GM19328 (cell line): ENCODE results near the gene STARD5.

Source experiments
- ATAC-seq: cut with Tn5 transposase; IDR thresholded peaks from one replicate; pipeline ENCODE4 v1.9.1; 2021; ENCODE audit warnings: mild to moderate bottlenecking, moderate library complexity; ENCODE audit not compliant: unreplicated experiment

The STARD5 gene

GRCh38 chr15:81278306-81279029 lies 45.5 kb downstream of the STARD5 start:
- ATAC-seq, result no peak

GRCh38 chr15:81277851-81278250 lies 46.1 kb downstream of the STARD5 start:
- no peak for ATAC-seq

- ATAC-seq, result no peak
These were observed 47.0 kb downstream of the STARD5 start for GRCh38 chr15:81276967-81277366.

DNA sequence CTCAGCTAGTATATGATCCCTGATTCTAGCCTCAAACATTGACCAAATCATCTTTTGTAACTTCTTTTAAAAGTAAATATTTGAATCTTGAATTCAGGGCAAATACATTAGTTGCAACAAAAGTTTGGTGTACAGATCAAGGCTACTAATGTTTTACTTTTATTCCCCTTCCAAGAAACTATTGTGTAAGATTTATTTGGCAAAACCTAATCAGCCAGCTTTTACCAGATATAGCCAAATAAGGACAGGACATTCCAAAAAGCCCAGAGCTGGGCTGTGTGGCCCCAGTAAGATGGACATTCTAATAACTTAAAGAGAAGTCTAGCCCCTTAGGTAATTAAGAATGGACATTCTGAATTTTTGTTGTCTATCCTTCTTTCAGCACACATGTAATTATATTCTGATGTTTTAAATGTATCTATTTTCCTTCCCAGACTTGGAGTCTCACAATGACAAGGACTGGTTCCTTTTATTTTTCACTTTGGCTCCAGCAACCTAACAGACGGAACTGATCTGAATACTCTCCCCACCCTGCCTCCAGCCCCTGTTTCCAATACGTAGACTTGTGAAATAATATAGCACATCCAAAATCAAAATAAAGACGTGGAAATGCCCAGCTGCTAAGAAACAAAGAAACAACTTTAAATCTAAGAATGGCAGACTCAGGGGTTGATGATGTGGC lies 48.1 kb downstream of the STARD5 start:
- no peak for ATAC-seq

DNA sequence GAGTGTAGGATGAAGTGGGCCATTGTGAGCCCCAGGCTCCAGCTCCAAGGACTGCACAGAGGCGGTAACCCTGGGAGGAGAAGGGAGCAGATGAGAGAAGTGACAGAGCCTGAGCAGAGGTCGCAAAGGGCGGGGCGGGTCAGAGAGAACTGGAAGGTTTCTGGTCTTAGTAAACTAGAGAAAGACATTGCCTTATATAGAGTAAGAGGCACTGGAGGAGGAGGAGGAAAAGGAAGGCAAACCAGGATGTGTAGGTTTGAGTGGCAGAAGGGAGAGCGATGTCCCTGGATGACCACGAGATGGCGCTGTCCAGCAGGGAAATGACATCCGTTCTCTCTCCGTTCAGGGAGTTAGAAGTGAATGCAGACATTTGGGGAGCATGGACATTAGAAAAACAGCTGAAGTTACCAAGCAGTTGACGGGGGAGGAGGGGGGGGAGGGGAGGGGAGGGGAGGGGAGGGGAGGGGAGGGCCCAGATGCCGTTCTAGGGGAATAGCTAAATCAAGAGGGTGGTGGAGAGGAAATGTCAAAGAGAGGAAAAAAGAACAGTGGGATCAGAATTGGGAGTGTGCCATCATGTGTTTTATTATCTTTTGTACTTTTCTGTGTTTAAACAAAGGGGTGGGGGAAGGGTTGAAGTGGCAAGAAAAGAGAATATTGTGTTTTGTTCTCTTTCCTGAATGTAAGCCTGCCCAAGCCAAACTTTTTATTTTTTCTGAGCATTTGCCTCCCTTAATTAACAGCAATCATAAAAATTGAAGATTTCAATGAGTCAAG lies 48.8 kb downstream of the STARD5 start:
- peak; percentile 79 for ATAC-seq

DNA sequence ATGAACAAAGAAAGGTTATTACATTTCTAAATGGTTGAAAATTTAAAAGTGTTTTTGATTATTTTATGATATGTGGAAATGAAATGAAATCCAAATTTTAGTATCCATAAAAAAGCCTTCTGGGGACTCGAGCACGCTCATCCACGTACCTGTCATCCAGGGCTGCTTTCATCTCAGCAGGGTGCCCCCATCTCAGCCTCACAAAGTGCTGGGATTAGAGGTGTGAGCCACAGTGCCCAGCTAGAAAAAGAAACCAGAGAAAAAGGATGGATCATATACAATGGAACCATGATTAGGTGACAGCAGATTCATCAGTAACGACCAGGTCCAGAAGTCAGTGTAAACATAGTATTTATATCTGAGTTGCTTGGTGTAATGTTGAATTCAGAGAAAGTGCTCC lies 49.7 kb downstream of the STARD5 start:
- ATAC-seq, result no peak

DNA sequence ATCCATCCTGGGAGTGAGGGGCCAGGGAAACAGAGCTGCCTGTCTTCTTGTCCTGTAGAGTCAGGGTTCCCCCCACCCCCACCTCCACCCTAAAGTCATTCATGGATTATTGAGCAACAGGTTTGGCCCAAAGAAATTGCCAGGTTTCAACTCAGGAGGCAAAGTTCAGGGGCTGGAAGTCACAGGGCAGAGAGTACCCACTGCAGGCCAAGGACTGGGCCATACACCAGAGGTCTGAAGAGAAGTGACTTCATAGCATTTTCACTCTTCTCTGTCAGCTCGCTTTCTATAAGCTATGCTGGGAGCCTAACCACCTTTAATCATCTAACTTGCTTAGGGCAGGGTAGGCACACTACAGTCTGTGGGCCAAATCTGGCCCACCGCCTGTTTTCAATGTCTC lies 50.1 kb downstream of the STARD5 start:
- ATAC-seq, result no peak

DNA sequence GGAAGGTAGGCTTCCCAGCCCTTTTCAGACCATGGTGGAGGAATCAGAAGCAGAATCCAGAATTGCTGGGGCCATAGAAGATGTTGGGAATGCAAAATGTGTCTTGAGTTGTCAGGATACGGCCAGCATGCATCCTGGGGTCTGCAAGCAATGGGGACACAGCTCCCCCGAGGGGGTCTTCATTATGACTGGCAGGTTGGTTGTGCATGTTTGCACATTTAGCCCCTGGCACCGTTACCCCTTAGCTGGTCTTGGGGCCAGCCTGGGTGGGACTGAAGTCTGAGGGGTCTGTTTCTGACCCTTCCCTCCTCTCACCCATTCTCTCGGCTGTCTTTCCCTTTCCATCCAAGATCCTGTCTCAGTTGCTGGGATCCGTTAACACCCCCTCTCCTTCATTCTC lies 50.7 kb downstream of the STARD5 start:
- no peak for ATAC-seq

GRCh38 chr15:81271761-81272644 lies 51.9 kb downstream of the STARD5 start:
- ATAC-seq, result no peak

- no peak for ATAC-seq
These were observed 53.0 kb downstream of the STARD5 start for GRCh38 chr15:81270781-81271491.

DNA sequence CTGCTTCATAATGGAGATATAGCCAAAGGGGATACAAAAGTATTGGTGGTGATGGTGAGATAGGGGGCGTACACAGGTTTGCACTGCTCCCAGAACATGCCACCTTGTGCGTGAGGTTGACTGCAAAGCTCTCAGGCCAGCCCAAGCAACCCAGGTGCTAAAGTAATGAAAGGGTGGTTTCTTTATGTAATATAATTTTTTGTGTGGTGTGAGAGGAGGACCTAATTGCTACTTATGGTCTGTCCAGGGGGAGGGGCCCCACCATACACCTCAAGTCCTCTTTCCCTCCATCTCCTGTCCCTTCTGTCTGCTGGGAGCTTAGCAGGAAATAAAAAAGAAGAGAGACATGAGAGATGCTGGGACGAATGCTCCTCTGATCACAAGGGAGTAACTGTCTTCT lies 53.8 kb downstream of the STARD5 start:
- ATAC-seq, result no peak

DNA sequence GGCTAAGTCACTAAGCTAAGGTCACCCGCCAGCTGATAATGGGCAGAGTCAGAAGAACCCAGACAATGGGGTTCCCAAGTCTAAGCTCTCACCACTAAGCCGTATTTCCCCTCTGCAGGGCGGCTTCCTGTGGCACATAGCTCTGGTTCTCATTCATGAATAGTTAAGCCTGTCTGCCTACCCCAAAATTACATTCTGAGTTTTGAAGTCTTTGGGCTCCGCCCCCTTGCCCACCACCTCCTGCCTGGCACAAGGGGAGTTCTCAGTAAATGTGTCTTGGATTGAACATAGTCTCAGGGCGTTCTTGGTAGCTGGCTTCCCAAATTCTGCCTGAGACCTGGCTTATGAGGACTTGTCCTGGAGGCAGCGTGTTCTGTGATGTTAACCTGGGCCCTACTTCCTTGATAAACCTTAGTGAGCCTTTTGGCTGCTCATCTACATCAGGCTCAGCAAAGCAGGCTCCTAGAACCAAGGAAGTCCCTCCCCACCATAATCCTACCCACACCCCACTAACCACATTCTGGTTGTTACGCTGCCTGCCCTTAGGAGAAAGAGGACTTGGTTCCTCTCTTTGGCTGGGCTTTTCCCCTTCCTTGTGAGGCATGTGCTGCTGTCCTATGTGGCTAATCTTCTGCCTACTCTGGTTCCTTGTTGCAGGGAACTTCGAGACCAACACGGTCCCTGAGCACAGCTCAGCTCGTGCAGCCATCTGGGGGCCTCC lies 54.9 kb downstream of the STARD5 start:
- no peak for ATAC-seq

GRCh38 chr15:81268340-81268739 lies 55.6 kb downstream of the STARD5 start:
- no peak for ATAC-seq

- peak; percentile 86 for ATAC-seq
These were observed 57.8 kb downstream of the STARD5 start for GRCh38 chr15:81265944-81266775.

DNA sequence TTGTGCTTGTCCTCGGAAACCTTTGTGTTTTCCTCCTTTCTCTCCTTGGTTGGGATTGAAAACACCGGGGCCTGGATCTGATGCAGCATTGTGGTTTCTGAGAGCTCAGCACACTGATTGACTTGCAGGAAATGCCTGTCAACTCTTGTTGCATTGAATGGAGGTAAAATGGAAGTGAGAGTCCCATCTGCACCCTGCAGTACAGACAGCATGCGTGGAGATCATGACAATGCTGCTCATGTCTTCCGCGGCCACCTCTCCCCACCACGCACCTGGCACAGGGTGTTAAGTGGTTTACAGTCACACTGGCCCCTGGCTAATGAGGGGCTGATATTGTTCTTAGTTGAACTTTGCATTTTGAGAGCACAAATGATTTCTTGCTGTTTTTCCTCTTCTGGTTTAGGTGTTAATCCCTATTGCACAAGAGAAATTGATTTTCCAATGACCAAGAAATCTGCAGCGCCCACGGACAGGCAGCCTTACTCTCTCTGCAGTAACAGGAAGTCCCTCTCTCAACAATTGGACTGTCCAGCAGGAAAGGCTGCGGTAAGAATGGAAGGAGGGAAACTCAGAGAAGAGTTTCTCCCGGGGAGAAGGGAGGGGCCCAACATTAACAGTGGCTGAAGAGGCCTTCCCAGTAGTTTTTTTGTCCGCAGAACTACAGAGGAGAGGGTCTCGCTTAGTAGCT lies 58.5 kb downstream of the STARD5 start:
- ATAC-seq, result no peak

- ATAC-seq, result no peak
These were observed 59.7 kb downstream of the STARD5 start for GRCh38 chr15:81264072-81264857.

DNA sequence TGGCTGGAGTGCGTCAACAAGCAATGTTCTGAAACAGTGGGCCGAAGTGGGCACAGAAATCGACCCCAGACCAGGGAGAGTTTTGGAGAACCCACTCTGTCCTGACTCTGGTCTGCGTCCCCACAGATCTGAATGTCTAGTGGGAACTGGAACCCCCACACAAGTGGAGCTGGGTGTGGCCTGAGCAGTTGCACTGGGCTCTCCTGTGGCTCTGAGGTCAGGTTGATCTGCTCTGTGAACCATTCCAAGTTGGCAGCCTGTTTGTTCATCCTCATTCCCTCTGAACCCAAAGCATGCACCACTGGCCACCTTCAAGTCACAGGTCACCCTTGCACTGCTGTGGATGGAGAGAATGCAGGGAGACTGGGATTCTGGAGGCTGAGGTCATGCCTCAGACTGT lies 60.5 kb downstream of the STARD5 start:
- no peak for ATAC-seq
